GM20000 (cell line): ENCODE measurements around the gene INTS13.
A peak's percentile ranks its signal among the peaks of the same experiment; 100 is the strongest.

Experiments used
- DNase-seq: peaks from one replicate; pipeline ENCODE4 v3.0.0; 2012; ENCODE audit warnings: low spot score
- CTCF ChIP-seq: IDR thresholded peaks from 2 replicates; pipeline ENCODE4 v1.5.1; 2012; ENCODE audit warnings: mild to moderate bottlenecking, control low read depth; ENCODE audit errors: extremely low read depth, missing control alignments

The INTS13 gene

GRCh38 chr12:26880625-26881024 is 57.2 kb downstream of the INTS13 start:
- TF ChIP-seq CTCF = no peak
- DNase-seq = no peak

GRCh38 chr12:26878661-26879119 is 59.1 kb downstream of the INTS13 start:
- no peak for TF ChIP-seq CTCF

GRCh38 chr12:26874501-26875296 is 63.1 kb downstream of the INTS13 start:
- no peak for TF ChIP-seq CTCF
- DNase-seq = peak; percentile 58

More at GRCh38 chr12:26878661-26879119, 59.1 kb downstream of the INTS13 start:
- DNase-seq = peak; percentile 39

GRCh38 chr12:26872625-26873024 is 65.2 kb downstream of the INTS13 start:
- TF ChIP-seq CTCF = no peak
- no peak for DNase-seq

- DNase-seq = no peak
- no peak for TF ChIP-seq CTCF
These were observed 65.8 kb downstream of the INTS13 start for GRCh38 chr12:26871985-26872384.

- DNase-seq = no peak
- TF ChIP-seq CTCF = no peak
These were observed 67.0 kb downstream of the INTS13 start for GRCh38 chr12:26870491-26871419.
